Measurements from ENCODE around the gene ABRACL.

Gene ABRACL

DNA sequence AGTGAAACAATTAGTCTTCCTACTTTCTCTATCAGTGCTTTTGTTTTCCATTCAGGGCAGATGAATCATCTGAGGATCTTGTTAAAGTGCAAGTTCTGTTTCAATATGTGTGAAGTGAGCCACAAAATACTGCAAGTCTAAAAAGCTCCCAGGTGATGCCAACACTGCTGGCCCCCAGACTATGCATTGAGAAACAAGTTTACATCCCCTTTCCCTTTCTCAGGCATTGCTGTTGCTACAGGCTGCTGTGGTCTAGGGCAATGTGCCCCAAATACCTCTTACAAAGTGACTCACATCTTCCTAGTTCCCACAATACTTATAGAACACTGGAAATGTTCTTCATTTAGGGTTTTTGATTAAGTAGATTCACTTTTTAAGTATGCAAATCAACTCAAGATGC, 31.8 kb downstream of the ABRACL start:
- Histone ChIP-seq H3K36me3 (replicated peaks in 1 of 2; ENCODE audit: control insufficient read depth in 2 of 2, insufficient read depth in 2 of 2, low read length in 2 of 2) (no peaks in the 10 kb centered on the region), H4K91ac (ENCODE audit: low read depth, low read length, poor library complexity) (no peak overlapping the region), H3K4me3 (ENCODE audit: low read length in 2 of 2) (no peak overlapping the region), H3K9me3 (replicated peaks in 1 of 2; ENCODE audit: control insufficient read depth in 2 of 2, insufficient read depth in 1 of 2, low read depth in 1 of 2, low read length in 2 of 2) (no peaks in the 10 kb centered on the region), H3K4me1 (ENCODE audit: control insufficient read depth in 2 of 2, insufficient read depth in 1 of 2, low read depth in 1 of 2, low read length in 2 of 2) (no peaks in the 10 kb centered on the region), H2AK5ac (ENCODE audit: low read depth, low read length) (no peak overlapping the region), H3K23ac (ENCODE audit: low read depth, low read length, poor library complexity) (no peak overlapping the region), H2AFZ (ENCODE audit: low read length) (no peak overlapping the region), H3K9ac (ENCODE audit: low read depth, low read length, poor library complexity) (no peak overlapping the region), H2BK5ac (ENCODE audit: low read length) (no peak overlapping the region), H3K79me1 (ENCODE audit: low read depth, low read length) (no peaks in the 10 kb centered on the region), H3K4ac (ENCODE audit: low read length) (no peak overlapping the region), H3K27ac (replicated peaks; ENCODE audit: low read length) (no peak overlapping the region), H2BK15ac (ENCODE audit: low read length) (no peak overlapping the region), H3K18ac (ENCODE audit: low read length) (no peak overlapping the region), H3K27me3 (ENCODE audit: control insufficient read depth in 3 of 3, insufficient read depth in 3 of 3, low read depth in 1 of 3, low read length in 3 of 3) (no peaks in the 10 kb centered on the region), H2BK12ac (ENCODE audit: low read length) (no peak overlapping the region), H3K4me2 (ENCODE audit: insufficient read depth, low read length, poor library complexity, severe bottlenecking) (no peak overlapping the region), H4K8ac (ENCODE audit: low read depth, low read length) (no peak overlapping the region), H3K14ac (ENCODE audit: low read length) (no peak overlapping the region), H2BK120ac (ENCODE audit: low read depth, low read length) (no peak overlapping the region)
- no peak for DNase-seq (ENCODE audit: low spot score)

DNA sequence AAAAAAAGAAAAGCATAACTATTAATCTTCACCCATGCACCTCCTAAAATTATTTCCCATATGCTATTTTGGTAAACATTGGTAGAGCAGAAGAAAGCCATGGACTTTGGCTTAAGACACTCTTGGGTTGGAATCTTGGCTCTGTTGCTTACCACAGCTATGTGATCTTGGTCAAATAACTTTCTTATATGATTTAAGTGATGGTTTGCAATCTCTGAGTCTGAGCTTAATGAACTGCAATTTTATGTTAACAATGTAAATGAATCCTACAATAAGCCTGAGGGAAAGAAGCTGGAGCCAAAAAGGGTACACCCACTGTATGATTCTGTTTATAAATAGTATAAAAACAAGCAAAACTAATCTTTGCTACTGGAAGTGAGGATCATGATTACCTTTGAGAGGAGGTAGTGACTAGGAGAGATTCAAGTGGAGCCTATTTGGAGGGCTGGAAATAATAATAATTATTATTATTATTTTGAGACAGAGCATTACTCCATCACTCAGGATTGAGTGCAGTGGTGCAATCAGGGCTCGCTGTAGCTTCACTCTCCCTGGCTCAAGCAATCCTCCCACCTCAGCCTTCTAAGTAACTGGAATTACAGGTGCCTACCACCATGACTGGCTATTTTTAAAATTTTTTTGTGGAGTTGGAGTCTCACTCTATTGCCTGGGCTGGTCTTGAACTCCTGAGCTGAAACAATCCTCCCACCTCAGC, 34.5 kb downstream of the ABRACL start:
- Histone ChIP-seq H3K14ac (ENCODE audit: low read length) (no peak overlapping the region), H3K23ac (ENCODE audit: low read depth, low read length, poor library complexity) (no peak overlapping the region), H3K27ac (replicated peaks; ENCODE audit: low read length) (no peak overlapping the region), H3K4me1 (ENCODE audit: control insufficient read depth in 2 of 2, insufficient read depth in 1 of 2, low read depth in 1 of 2, low read length in 2 of 2) (no peaks in the 10 kb centered on the region), H3K27me3 (ENCODE audit: control insufficient read depth in 3 of 3, insufficient read depth in 3 of 3, low read depth in 1 of 3, low read length in 3 of 3) (no peaks in the 10 kb centered on the region), H2BK5ac (ENCODE audit: low read length) (no peak overlapping the region), H3K36me3 (replicated peaks in 1 of 2; ENCODE audit: control insufficient read depth in 2 of 2, insufficient read depth in 2 of 2, low read length in 2 of 2) (no peaks in the 10 kb centered on the region), H3K18ac (ENCODE audit: low read length) (no peak overlapping the region), H3K9me3 (replicated peaks in 1 of 2; ENCODE audit: control insufficient read depth in 2 of 2, insufficient read depth in 1 of 2, low read depth in 1 of 2, low read length in 2 of 2) (no peaks in the 10 kb centered on the region), H3K4me3 (ENCODE audit: low read length in 2 of 2) (no peak overlapping the region), H3K9ac (ENCODE audit: low read depth, low read length, poor library complexity) (no peak overlapping the region), H4K91ac (ENCODE audit: low read depth, low read length, poor library complexity) (no peak overlapping the region), H4K8ac (ENCODE audit: low read depth, low read length) (no peak overlapping the region), H2BK15ac (ENCODE audit: low read length) (no peak overlapping the region), H2BK120ac (ENCODE audit: low read depth, low read length) (no peak overlapping the region), H3K4me2 (ENCODE audit: insufficient read depth, low read length, poor library complexity, severe bottlenecking) (no peak overlapping the region), H2AK5ac (ENCODE audit: low read depth, low read length) (no peak overlapping the region), H3K4ac (ENCODE audit: low read length) (no peak overlapping the region), H2BK12ac (ENCODE audit: low read length) (no peak overlapping the region), H3K79me1 (ENCODE audit: low read depth, low read length) (no peaks in the 10 kb centered on the region), H2AFZ (ENCODE audit: low read length) (no peak overlapping the region)
- whole genome bisulfite sequencing, 2 donors (ENCODE audit: extremely low coverage in 2 of 2, insufficient read length in 2 of 2, insufficient replicate concordance in 1 of 2), result no CpG with 5 or more reads among the region's 1 CpG
- DNase-seq (ENCODE audit: low spot score), result no peak

DNA sequence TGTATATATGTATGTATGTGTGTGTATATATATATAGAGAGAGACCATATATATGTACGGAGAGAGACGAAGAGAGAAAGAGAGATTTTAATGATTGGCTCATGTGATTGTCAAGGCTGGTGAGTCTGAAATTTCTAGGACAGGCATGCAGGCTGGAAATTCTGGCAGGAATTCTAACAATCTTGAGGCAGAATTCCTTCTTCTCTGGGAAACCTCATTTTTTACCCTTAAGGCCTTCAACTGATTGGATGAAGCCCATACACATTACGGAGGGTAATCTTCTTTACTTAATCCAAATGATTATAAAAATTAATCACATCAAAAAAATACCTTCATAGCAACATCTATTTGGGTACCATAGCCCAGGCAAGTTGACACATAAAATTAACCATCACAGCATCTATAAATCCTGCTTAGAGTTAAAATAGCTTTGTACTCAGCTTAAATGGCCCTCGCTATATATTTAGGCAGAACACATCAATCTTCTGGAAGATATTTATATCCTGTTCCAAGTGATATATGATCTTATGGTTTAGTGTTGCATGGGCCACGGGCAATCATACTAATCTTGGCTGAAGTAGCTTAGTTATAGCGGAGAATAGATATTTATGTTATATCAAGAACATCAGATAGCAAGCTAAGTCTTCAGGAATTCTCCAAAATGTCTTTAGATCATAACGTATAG, 36.6 kb downstream of the ABRACL start:
- no peak overlapping the region for H3K23ac ChIP-seq (ENCODE audit: low read depth, low read length, poor library complexity)
- no peak overlapping the region for H3K4me3 ChIP-seq (ENCODE audit: low read length in 2 of 2)
- no peaks in the 10 kb centered on the region for H3K36me3 ChIP-seq (replicated peaks in 1 of 2; ENCODE audit: control insufficient read depth in 2 of 2, insufficient read depth in 2 of 2, low read length in 2 of 2)
- H2BK12ac ChIP-seq (ENCODE audit: low read length), result no peak overlapping the region
- no peaks in the 10 kb centered on the region for H3K79me1 ChIP-seq (ENCODE audit: low read depth, low read length)
- H3K9ac ChIP-seq (ENCODE audit: low read depth, low read length, poor library complexity), result no peak overlapping the region
- H2BK120ac ChIP-seq (ENCODE audit: low read depth, low read length), result no peak overlapping the region
- H3K27ac ChIP-seq (replicated peaks; ENCODE audit: low read length), result no peak overlapping the region
- WGBS, 2 donors (ENCODE audit: extremely low coverage in 2 of 2, insufficient read length in 2 of 2, insufficient replicate concordance in 1 of 2), result 100% methylated on average over 2 of the region's 7 CpGs
- H3K4ac ChIP-seq (ENCODE audit: low read length), result no peak overlapping the region
- no peaks in the 10 kb centered on the region for H3K4me1 ChIP-seq (ENCODE audit: control insufficient read depth in 2 of 2, insufficient read depth in 1 of 2, low read depth in 1 of 2, low read length in 2 of 2)
- DNase-seq (ENCODE audit: low spot score), result no peak
- H4K91ac ChIP-seq (ENCODE audit: low read depth, low read length, poor library complexity), result no peak overlapping the region
- H3K18ac ChIP-seq (ENCODE audit: low read length), result no peak overlapping the region
- no peak overlapping the region for H2BK15ac ChIP-seq (ENCODE audit: low read length)
- no peak overlapping the region for H3K14ac ChIP-seq (ENCODE audit: low read length)
- no peak overlapping the region for H2AFZ ChIP-seq (ENCODE audit: low read length)
- H3K9me3 ChIP-seq (replicated peaks in 1 of 2; ENCODE audit: control insufficient read depth in 2 of 2, insufficient read depth in 1 of 2, low read depth in 1 of 2, low read length in 2 of 2), result no peaks in the 10 kb centered on the region
- no peak overlapping the region for H4K8ac ChIP-seq (ENCODE audit: low read depth, low read length)
- no peak overlapping the region for H3K4me2 ChIP-seq (ENCODE audit: insufficient read depth, low read length, poor library complexity, severe bottlenecking)
- no peaks in the 10 kb centered on the region for H3K27me3 ChIP-seq (ENCODE audit: control insufficient read depth in 3 of 3, insufficient read depth in 3 of 3, low read depth in 1 of 3, low read length in 3 of 3)
- H2BK5ac ChIP-seq (ENCODE audit: low read length), result no peak overlapping the region
- H2AK5ac ChIP-seq (ENCODE audit: low read depth, low read length), result no peak overlapping the region

DNA sequence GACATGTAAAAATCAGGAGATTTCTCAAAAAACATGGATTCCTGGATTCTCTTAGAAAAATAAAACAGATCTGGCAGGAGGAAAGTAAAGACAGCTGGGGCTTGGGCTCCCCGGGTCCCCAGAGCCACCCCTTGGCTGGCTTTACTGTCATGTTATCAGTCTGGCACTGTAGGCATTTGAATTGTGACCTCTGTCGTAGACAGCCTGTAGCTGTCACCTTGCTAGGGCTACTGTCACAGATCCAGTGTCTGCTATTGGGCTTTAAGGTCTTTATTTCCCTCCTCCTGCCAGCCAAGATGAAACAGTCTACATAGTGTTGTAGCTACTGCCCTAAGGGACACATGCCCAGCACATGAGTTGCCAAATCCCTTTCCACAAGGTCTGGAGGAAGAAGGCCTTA, 37.5 kb downstream of the ABRACL start:
- Histone ChIP-seq H4K8ac (ENCODE audit: low read depth, low read length) (no peak overlapping the region), H3K4ac (ENCODE audit: low read length) (no peak overlapping the region), H3K9me3 (replicated peaks in 1 of 2; ENCODE audit: control insufficient read depth in 2 of 2, insufficient read depth in 1 of 2, low read depth in 1 of 2, low read length in 2 of 2) (no peaks in the 10 kb centered on the region), H3K4me2 (ENCODE audit: insufficient read depth, low read length, poor library complexity, severe bottlenecking) (no peak overlapping the region), H2BK12ac (ENCODE audit: low read length) (no peak overlapping the region), H3K79me1 (ENCODE audit: low read depth, low read length) (no peaks in the 10 kb centered on the region), H4K91ac (ENCODE audit: low read depth, low read length, poor library complexity) (no peak overlapping the region), H3K27me3 (ENCODE audit: control insufficient read depth in 3 of 3, insufficient read depth in 3 of 3, low read depth in 1 of 3, low read length in 3 of 3) (peaks cover 0 to 4% (median 0%) of the 10 kb centered on the region in 3 experiments), H3K4me1 (ENCODE audit: control insufficient read depth in 2 of 2, insufficient read depth in 1 of 2, low read depth in 1 of 2, low read length in 2 of 2) (no peaks in the 10 kb centered on the region), H2BK120ac (ENCODE audit: low read depth, low read length) (no peak overlapping the region), H3K23ac (ENCODE audit: low read depth, low read length, poor library complexity) (no peak overlapping the region), H2AFZ (ENCODE audit: low read length) (no peak overlapping the region), H3K14ac (ENCODE audit: low read length) (peak overlapping the region; percentile 8), H2AK5ac (ENCODE audit: low read depth, low read length) (no peak overlapping the region), H3K36me3 (replicated peaks in 1 of 2; ENCODE audit: control insufficient read depth in 2 of 2, insufficient read depth in 2 of 2, low read length in 2 of 2) (no peaks in the 10 kb centered on the region), H3K9ac (ENCODE audit: low read depth, low read length, poor library complexity) (no peak overlapping the region), H2BK15ac (ENCODE audit: low read length) (no peak overlapping the region), H3K4me3 (ENCODE audit: low read length in 2 of 2) (no peak overlapping the region), H3K18ac (ENCODE audit: low read length) (no peak overlapping the region), H3K27ac (replicated peaks; ENCODE audit: low read length) (no peak overlapping the region), H2BK5ac (ENCODE audit: low read length) (no peak overlapping the region)
- WGBS, 2 donors (ENCODE audit: extremely low coverage in 2 of 2, insufficient read length in 2 of 2, insufficient replicate concordance in 1 of 2), result no CpG with 5 or more reads among the region's 2 CpGs
- no peak for DNase-seq (ENCODE audit: low spot score)
